Stimulated activated CD4-positive, alpha-beta T cell treated with anti-CD3 and anti-CD28 coated beads, Interleukin-2, amount 100 ng/mL, for 4 hours (primary cell): ENCODE data around the gene SGCB.

ENCODE experiments used
- DNase-seq: peaks from one replicate; pipeline ENCODE4 v3.0.0-alpha.2; 2020; ENCODE audit warnings: low read depth

Gene SGCB

GRCh38 chr4:52019936-52020657 lies 18.0 kb downstream of the SGCB start, which contains the start of gene LRRC66:
TSS of gene LRRC66 (minus strand) at chr4:52020363. CDS start at chr4:52017613, 2,750 bp downstream.
- DNase-seq, result no peak

DNA sequence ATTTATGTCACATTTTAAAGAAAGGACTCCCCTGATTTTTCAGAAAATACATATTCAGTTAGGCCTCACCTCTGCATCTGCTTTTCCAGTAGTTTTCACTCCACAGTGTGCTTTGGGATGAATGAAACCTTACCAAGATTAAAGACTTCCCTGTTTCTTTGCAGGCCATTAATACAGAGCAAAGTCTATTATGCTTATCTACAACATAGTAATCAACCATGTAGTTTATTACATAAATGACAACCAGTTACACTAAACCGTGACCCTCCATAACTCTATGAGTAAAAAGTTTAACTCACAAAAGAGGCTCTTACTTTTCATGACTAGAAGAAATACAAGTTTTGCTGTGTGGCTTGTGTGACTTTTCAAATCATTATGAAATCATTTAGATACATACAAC lies 20.3 kb downstream of the SGCB start:
- DNase-seq, result no peak

DNA sequence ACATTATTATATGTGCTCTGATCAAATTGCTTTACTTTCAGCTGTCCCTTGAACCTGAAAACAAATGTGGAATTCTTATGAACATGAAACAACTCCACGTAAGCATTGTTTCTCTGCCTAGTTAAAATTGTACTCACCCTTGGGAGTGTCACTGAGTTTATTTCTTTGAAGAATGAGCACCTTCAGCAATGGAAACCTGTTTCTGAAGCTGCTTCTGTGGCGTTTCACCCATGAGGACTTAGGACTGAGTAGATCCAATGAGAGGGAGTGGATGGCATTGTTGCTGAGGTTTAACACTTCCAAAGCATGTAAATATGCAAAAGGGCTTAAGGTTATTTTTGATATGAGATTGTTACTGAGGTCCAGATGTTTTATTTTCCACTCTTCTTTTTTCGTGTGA lies 21.1 kb downstream of the SGCB start:
- no peak for DNase-seq

GRCh38 chr4:52015366-52015765 lies 22.7 kb downstream of the SGCB start:
- DNase-seq, result no peak

DNA sequence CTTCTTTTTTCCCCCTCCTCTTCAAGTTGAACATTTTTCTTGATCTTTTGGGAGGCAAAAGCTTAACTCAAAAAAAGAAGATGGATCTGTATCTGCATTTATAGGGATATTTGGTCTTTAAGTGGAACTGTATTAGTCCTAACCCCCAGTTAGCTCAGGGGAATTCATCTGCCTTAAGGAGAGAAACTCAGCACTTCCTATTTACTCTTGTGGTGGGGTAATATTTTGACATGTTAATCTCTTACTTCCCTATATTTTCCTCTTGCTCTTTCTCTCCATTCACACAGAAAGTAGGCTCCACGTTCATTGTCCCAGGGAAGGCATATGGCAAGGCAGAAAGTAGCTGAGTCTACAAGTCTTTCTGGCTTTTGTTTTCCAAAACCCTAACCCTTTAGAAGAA lies 23.2 kb downstream of the SGCB start:
- DNase-seq, result no peak

- no peak for DNase-seq
Measured at GRCh38 chr4:52012651-52013050, 25.4 kb downstream of the SGCB start.

- no peak for DNase-seq
Measured at GRCh38 chr4:52010986-52011385, 27.1 kb downstream of the SGCB start.

GRCh38 chr4:52006887-52007286 lies 31.2 kb downstream of the SGCB start:
- DNase-seq, result no peak

GRCh38 chr4:52005604-52006273 lies 32.4 kb downstream of the SGCB start:
- DNase-seq, result no peak

GRCh38 chr4:52004414-52004813 lies 33.7 kb downstream of the SGCB start:
- DNase-seq, result no peak

DNA sequence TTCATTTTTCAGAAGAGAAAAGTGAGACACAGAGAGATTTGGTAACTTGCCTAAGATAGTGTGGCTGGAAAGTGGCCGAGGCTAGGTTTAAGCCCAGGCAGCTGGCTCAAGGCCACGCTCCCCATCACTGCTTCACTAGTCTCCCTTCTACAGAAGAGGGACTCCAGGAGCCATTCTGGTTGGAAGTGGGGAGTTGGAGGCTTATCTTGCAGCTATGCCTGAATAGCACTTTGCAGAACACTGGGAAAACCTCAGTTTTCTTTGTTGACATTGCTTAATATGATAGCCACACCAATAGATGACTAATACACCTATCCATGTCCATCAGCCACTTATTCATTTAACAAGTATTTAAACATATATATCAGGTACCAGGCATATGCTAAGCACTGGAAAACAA lies 36.5 kb downstream of the SGCB start:
- DNase-seq, result no peak

GRCh38 chr4:51999250-51999649 lies 38.8 kb downstream of the SGCB start:
- no peak for DNase-seq

- no peak for DNase-seq
Measured at GRCh38 chr4:51998837-51999236, 39.3 kb downstream of the SGCB start.

DNA sequence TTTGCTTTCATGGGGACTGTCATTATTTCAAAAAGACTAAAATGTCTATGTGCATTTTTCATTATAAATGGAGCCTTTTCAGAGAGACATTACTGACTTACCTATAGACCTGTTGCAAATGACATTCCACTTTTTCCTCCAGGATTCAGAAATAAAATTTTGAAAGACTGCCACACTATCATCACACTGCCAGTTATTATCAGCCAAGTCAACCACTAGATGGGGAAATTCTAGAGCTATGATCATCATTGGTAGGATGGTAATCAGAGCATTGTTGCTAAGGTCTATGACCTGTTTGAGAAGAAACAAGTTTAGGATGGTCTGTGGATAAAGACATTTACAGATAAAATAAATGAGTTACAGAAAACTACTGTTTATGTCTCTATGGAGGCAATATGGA lies 40.5 kb downstream of the SGCB start:
- no peak for DNase-seq

GRCh38 chr4:51995647-51996220 lies 42.4 kb downstream of the SGCB start:
- no peak for DNase-seq
